A549 (cell line): ENCODE measurements around the gene EIF1AD.

Source experiments
- RFX5 ChIP-seq: fragments of 450-650 bp; IDR thresholded peaks from 2 replicates; pipeline ENCODE4 v1.7.1; 2014; ENCODE audit warnings: antibody characterized with exemption, mild to moderate bottlenecking, moderate library complexity
- SMC3 ChIP-seq: fragments of >200 bp; sonication (Bioruptor Twin); formaldehyde crosslinking; IDR thresholded peaks from 3 replicates; pipeline ENCODE4 v1.6.1; 2018; ENCODE audit warnings: inconsistent platforms
- TF ChIP-seq, protein P1 (sequence below): fragments of >200 bp; sonication (Bioruptor Twin); formaldehyde crosslinking; IDR thresholded peaks from 3 replicates; pipeline ENCODE4 v1.5.1; 2016

GRCh38 chr11:65954771-65955170, 47.2 kb downstream of the EIF1AD start:
- TF ChIP-seq SMC3, result no peak
- TF ChIP-seq RFX5, result no peak
- TF ChIP-seq, protein P1, sequence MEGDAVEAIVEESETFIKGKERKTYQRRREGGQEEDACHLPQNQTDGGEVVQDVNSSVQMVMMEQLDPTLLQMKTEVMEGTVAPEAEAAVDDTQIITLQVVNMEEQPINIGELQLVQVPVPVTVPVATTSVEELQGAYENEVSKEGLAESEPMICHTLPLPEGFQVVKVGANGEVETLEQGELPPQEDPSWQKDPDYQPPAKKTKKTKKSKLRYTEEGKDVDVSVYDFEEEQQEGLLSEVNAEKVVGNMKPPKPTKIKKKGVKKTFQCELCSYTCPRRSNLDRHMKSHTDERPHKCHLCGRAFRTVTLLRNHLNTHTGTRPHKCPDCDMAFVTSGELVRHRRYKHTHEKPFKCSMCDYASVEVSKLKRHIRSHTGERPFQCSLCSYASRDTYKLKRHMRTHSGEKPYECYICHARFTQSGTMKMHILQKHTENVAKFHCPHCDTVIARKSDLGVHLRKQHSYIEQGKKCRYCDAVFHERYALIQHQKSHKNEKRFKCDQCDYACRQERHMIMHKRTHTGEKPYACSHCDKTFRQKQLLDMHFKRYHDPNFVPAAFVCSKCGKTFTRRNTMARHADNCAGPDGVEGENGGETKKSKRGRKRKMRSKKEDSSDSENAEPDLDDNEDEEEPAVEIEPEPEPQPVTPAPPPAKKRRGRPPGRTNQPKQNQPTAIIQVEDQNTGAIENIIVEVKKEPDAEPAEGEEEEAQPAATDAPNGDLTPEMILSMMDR, result no peak
